HepG2 (cell line): ENCODE data around the gene TENM3. TPM values are rescaled to one million over a fixed set of nuclear protein-coding genes. Genes with fewer than 3 reads are reported as not detected.

Source experiments
- ATAC-seq: fragments of 200-7000 bp; cut with Tn5 transposase; 3 replicates; pipeline ENCODE4 v1.9.1; 2020; ENCODE audit warnings: mild to moderate bottlenecking, moderate library complexity
- BruUV-seq: library from RNA; stranded (reverse); fragments of 400-500 nt; replicated peaks from 2 replicates; lab custom pipeline; 2021; lab: Mats Ljungman, UMichigan
- CTCF ChIA-PET: fragments of 300-600 bp; formaldehyde crosslinking; extraction: SDS; loops from one replicate; lab custom pipeline; 2021; ENCODE audit warnings: low total read pairs, inconsistent platforms, low intra/inter-chr PET ratio; lab: Yijun Ruan, JAX
- POLR2A ChIA-PET: fragments of 350-600 bp; sonication (Branson Sonifier 250); formaldehyde crosslinking; loops from one replicate; lab custom pipeline; 2020; ENCODE audit warnings: antibody characterized with exemption, inconsistent platforms; lab: Yijun Ruan, JAX
- DNase-seq: peaks from one replicate; pipeline ENCODE4 v3.0.0-alpha.2; 2015; ENCODE audit warnings: low spot score
- FAIRE-seq: peaks from 3 replicates; lab custom pipeline; 2011; peaks lifted over from hg19 to GRCh38; lab: Jason Lieb, UNC
- H2AFZ ChIP-seq: one replicate; pipeline ENCODE4 v1.6.1; 2011; ENCODE audit warnings: low read length, inconsistent platforms
- H3K27ac ChIP-seq: fragments of 300-600 bp; 3 replicates; pipeline ENCODE4 v1.8.0; 2011; ENCODE audit warnings: mixed run types, mild to moderate bottlenecking, mixed read lengths, low read length, inconsistent platforms; ENCODE audit not compliant: insufficient read depth; ENCODE audit errors: extremely low read length
- H3K27me3 ChIP-seq, 2 experiments: fragments of 200-600 bp in 1 of 2; 2 replicates in 1 of 2; 3 replicates in 1 of 2; pipeline versions ENCODE4 v1.6.0 to v1.8.0; 2011; ENCODE audit warnings: low read length in 2 of 2, mild to moderate bottlenecking in 2 of 2, moderate library complexity in 2 of 2, inconsistent platforms in 1 of 2; ENCODE audit not compliant: insufficient read depth in 2 of 2, control insufficient read depth in 1 of 2
- H3K36me3 ChIP-seq, 2 experiments: fragments of 200-600 bp in 1 of 2; replicated peaks in 1 of 2; 2 replicates in 1 of 2; 3 replicates in 1 of 2; pipeline versions ENCODE4 v1.5.1 to v1.8.0; 2011; ENCODE audit warnings: low read length in 2 of 2, inconsistent platforms in 1 of 2; ENCODE audit not compliant: insufficient read depth in 2 of 2, control insufficient read depth in 1 of 2
- H3K4me1 ChIP-seq: 2 replicates; pipeline ENCODE4 v1.5.1; 2012; ENCODE audit warnings: low read length, inconsistent platforms; ENCODE audit not compliant: insufficient read depth
- H3K4me2 ChIP-seq: 2 replicates; pipeline ENCODE4 v1.6.0; 2011; ENCODE audit warnings: low read depth, low read length, inconsistent platforms
- H3K4me3 ChIP-seq, 3 experiments: fragments of 200-600 bp in 1 of 3; sonication (generic), shearing (Covaris generic) in 1 of 3; replicated peaks in 1 of 3; 2 replicates each; pipeline ENCODE4 v1.5.1; 2011 to 2016; ENCODE audit warnings: low read length in 3 of 3, inconsistent platforms in 2 of 3, low read depth in 2 of 3, mild to moderate bottlenecking in 2 of 3, control low read depth in 1 of 3, mixed read lengths in 1 of 3; ENCODE audit not compliant: insufficient read depth in 1 of 3
- H3K79me2 ChIP-seq: one replicate; pipeline ENCODE4 v1.6.1; 2011; ENCODE audit warnings: low read length, inconsistent platforms; ENCODE audit not compliant: insufficient read depth
- H3K9ac ChIP-seq: 2 replicates; pipeline ENCODE4 v1.6.0; 2011; ENCODE audit warnings: mild to moderate bottlenecking, low read depth, low read length, inconsistent platforms; ENCODE audit not compliant: insufficient read depth
- H3K9me3 ChIP-seq: 2 replicates; pipeline ENCODE4 v1.5.1; 2012; ENCODE audit warnings: mild to moderate bottlenecking, low read length
- H4K20me1 ChIP-seq: 2 replicates; pipeline ENCODE4 v1.6.0; 2011; ENCODE audit warnings: inconsistent platforms, mild to moderate bottlenecking, low read length, moderate library complexity; ENCODE audit not compliant: insufficient read depth
- AGO2 ChIP-seq: fragments of 200-400 bp; formaldehyde crosslinking; optimal IDR thresholded peaks from 2 replicates; pipeline ENCODE3; 2017; ENCODE audit warnings: mild to moderate bottlenecking, low read depth, low read length, moderate library complexity
- CENPX ChIP-seq: sonication (generic); formaldehyde crosslinking; IDR thresholded peaks from 2 replicates; pipeline ENCODE4 v1.9.0; 2021; ENCODE audit warnings: mild to moderate bottlenecking, missing genetic modification reagents, moderate library complexity
- HOXD1 ChIP-seq: sonication (generic); formaldehyde crosslinking; IDR thresholded peaks from 2 replicates; pipeline ENCODE4 v1.5.0; 2020; ENCODE audit warnings: missing genetic modification reagents
- KDM2A ChIP-seq: sonication (generic); formaldehyde crosslinking; IDR thresholded peaks from 2 replicates; pipeline ENCODE4 v1.4.0; 2020; ENCODE audit warnings: low read depth, missing genetic modification reagents, borderline replicate concordance
- NR2F1 ChIP-seq, 2 experiments: fragments of 450-650 bp in 1 of 2; formaldehyde crosslinking in 1 of 2; IDR thresholded peaks; 2 replicates each; pipeline versions ENCODE4 v1.5.0 to v1.6.1; 2016 to 2020; ENCODE audit warnings: mild to moderate bottlenecking in 1 of 2, missing compliant biosample characterization in 1 of 2, missing genetic modification reagents in 1 of 2, moderate library complexity in 1 of 2
- NRL ChIP-seq: sonication (generic); formaldehyde crosslinking; IDR thresholded peaks from 2 replicates; pipeline ENCODE4 v1.5.0; 2020; ENCODE audit warnings: missing genetic modification reagents, mild to moderate bottlenecking, moderate library complexity, borderline replicate concordance
- PAWR ChIP-seq: sonication (generic); formaldehyde crosslinking; IDR thresholded peaks from 2 replicates; pipeline ENCODE4 v1.4.0; 2020; ENCODE audit warnings: missing genetic modification reagents, mild to moderate bottlenecking, borderline replicate concordance
- SATB2 ChIP-seq: sonication (generic); formaldehyde crosslinking; IDR thresholded peaks from 2 replicates; pipeline ENCODE4 v1.5.0; 2020; ENCODE audit warnings: missing genetic modification reagents
- SP1 ChIP-seq, 2 experiments: fragments of 450-650 bp in 1 of 2; sonication (generic) in 1 of 2; formaldehyde crosslinking in 1 of 2; IDR thresholded peaks; 2 replicates each; pipeline versions ENCODE4 v1.4.0 to v1.6.1; 2016 to 2020; ENCODE audit warnings: missing genetic modification reagents in 1 of 2
- THAP7 ChIP-seq: sonication (generic); formaldehyde crosslinking; IDR thresholded peaks from 2 replicates; pipeline ENCODE4 v1.8.1; 2023; ENCODE audit warnings: mild to moderate bottlenecking, missing genetic modification reagents
- THYN1 ChIP-seq: sonication (generic); formaldehyde crosslinking; IDR thresholded peaks from 2 replicates; pipeline ENCODE4 v1.8.1; 2023; ENCODE audit warnings: low read depth, mild to moderate bottlenecking, moderate library complexity, missing genetic modification reagents, borderline replicate concordance
- ZBTB43 ChIP-seq: sonication (generic); formaldehyde crosslinking; conservative IDR thresholded peaks from 2 replicates; pipeline ENCODE4 v1.4.0; 2020; ENCODE audit warnings: missing genetic modification reagents
- ZNF275 ChIP-seq: sonication (generic); formaldehyde crosslinking; IDR thresholded peaks from 2 replicates; pipeline ENCODE4 v1.8.0; 2022; ENCODE audit warnings: missing genetic modification reagents, mild to moderate bottlenecking, inconsistent platforms, borderline replicate concordance
- ZNF414 ChIP-seq: sonication (generic); formaldehyde crosslinking; IDR thresholded peaks from 2 replicates; pipeline ENCODE4 v1.5.0; 2020; ENCODE audit warnings: missing genetic modification reagents
- ZNF557 ChIP-seq: sonication (generic); formaldehyde crosslinking; IDR thresholded peaks from 2 replicates; pipeline ENCODE4 v1.4.0; 2020; ENCODE audit warnings: missing genetic modification reagents
- WGBS: methylation state at CpG from one replicate; pipeline ENCODE4 v1.1.6; 2017; ENCODE audit warnings: low lambda C conversion rate; 5-methylcytosine and 5-hydroxymethylcytosine counted together
- in situ Hi-C: cut with HindIII; loops from 2 replicates; pipeline ENCODE4 v1.10.0; 2017; ENCODE audit warnings: low pct_unique_long_range_greater_than_20kb; ENCODE audit not compliant: extremely low pct_ligation_motif_present
- intact Hi-C: fragments of 100-400 bp; cut with micrococcal nuclease; formaldehyde crosslinking; loops from one replicate; pipeline ENCODE4 v1.10.0; 2022; ENCODE audit not compliant: unreplicated experiment
- polyA plus RNA-seq, 8 experiments: library from polyadenylated mRNA; depleted of rRNA in 3 of 8; stranded (reverse) in 7 of 8; unstranded in 1 of 8; fragments of >200 nt; fragmentation: Illumina TruSeq in 4 of 8; extraction: Trizol in 4 of 8; gene quantifications; 2 replicates each; pipeline versions ENCODE4 v1.2.1 to v1.2.3, GENCODE V29; 2011 to 2016; ENCODE audit warnings: low read depth in 4 of 8, missing spikeins in 1 of 8, mixed read lengths in 1 of 8; ENCODE audit not compliant: insufficient read depth in 1 of 8
- total RNA-seq, 5 experiments: library from RNA; depleted of rRNA; stranded (reverse); fragments of >200 nt; fragmentation: Illumina TruSeq; extraction: Trizol; gene quantifications; 2 replicates each; pipeline ENCODE4 v1.2.3, GENCODE V29; 2016; ENCODE audit warnings: low read depth in 1 of 5

Gene TENM3
- total and polyA plus RNA-seq, 2 of the 13 experiments (the other 11 are each of a cell fraction or from before 2014, with no cell fraction given), result 0.04 TPM; not detected in 1

GRCh38 chr4:182831376-182831775 lies 588.2 kb downstream of the TENM3 start:
- ATAC-seq, result no peak
- H3K36me3 ChIP-seq, result no peaks in the 10 kb centered on the region
- DNase-seq, result no peak
- BruUV-seq, result no TSS peak
- no peak for FAIRE-seq
- ChIA-PET POLR2A (no interaction called here), CTCF (no interaction called here)
- H2AFZ ChIP-seq, result no peak overlapping the region
- H3K4me3 ChIP-seq, result no peak overlapping the region
- peaks cover 0 to 3% of the 10 kb centered on the region in 2 experiments; a peak in 3 of 5 replicates for H3K27me3 ChIP-seq
- H3K9ac ChIP-seq, result no peak overlapping the region
- 13% methylated on average over 3 of the region's 3 CpGs for WGBS
- no peaks in the 10 kb centered on the region for H3K4me1 ChIP-seq
- intact Hi-C loops (no loop called here), in situ Hi-C loops (no loop called here)
- no peak overlapping the region for H3K27ac ChIP-seq
- H3K79me2 ChIP-seq, result no peaks in the 10 kb centered on the region
- no peaks in the 10 kb centered on the region for H4K20me1 ChIP-seq
- no peak overlapping the region for H3K4me2 ChIP-seq
- H3K9me3 ChIP-seq, result no peaks in the 10 kb centered on the region; the same call in 1 of the 2 replicates
- TF ChIP-seq ZNF557 (CRISPR knock-in tag), result no peak
- TF ChIP-seq SP1 (IDR thresholded peaks at IDR 0.05), result no peak
- no peak for TF ChIP-seq SP1 (CRISPR knock-in tag; IDR thresholded peaks at IDR 0.05)
- TF ChIP-seq AGO2, result no peak
- TF ChIP-seq ZNF414 (CRISPR knock-in tag), result no peak
- TF ChIP-seq KDM2A (CRISPR knock-in tag), result no peak
- TF ChIP-seq NRL (CRISPR knock-in tag), result no peak
- TF ChIP-seq NR2F1 (CRISPR knock-in tag; IDR thresholded peaks at IDR 0.05), result no peak
- TF ChIP-seq HOXD1, result no peak
- no peak for TF ChIP-seq SATB2 (CRISPR knock-in tag)
- TF ChIP-seq THAP7 (CRISPR knock-in tag), result no peak
- TF ChIP-seq ZNF275 (CRISPR knock-in tag), result no peak
- TF ChIP-seq ZBTB43, result no peak
- TF ChIP-seq CENPX (CRISPR knock-in tag), result no peak
- no peak for TF ChIP-seq THYN1 (CRISPR knock-in tag)
- no peak for TF ChIP-seq PAWR (CRISPR knock-in tag)
